Measurements from ENCODE around the gene FAM241A.
"Not testable (repeated sequence)": the region's sequence is repeated elsewhere in the genome, so short reads cannot be mapped to it uniquely, and the experiment has no call there.

FAM241A gene

DNA sequence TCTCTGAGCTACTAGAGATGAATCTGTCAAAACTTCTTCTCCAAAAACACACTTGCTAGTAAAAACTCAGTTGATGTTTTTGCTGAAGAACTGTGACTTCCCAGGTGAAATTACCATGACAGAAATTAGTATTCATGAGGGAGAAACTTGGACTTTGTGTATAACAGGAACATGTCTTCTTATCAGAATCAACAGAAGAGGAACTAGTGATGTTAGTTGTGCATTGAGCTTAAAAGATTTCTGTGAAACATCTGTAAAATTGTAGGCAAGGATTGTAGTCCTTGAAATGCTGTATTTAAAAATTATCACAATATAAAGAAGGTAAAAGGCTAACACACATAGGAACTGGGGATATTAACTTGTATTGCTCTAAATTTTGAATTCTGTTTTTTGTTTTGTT is 11.3 kb downstream of the FAM241A start:
- H3K4me1 ChIP-seq (ENCODE audit: insufficient read depth, low read length, severe bottlenecking) = no peaks in the 10 kb centered on the region
- no peak overlapping the region for H2AFZ ChIP-seq (ENCODE audit: low read length)
- no peaks in the 10 kb centered on the region for H3K9me3 ChIP-seq (ENCODE audit: low read length)
- no peak for TF ChIP-seq EZH2 (IDR thresholded peaks at IDR 0.05; ENCODE audit: borderline replicate concordance, low read length)
- TF ChIP-seq, protein P1, sequence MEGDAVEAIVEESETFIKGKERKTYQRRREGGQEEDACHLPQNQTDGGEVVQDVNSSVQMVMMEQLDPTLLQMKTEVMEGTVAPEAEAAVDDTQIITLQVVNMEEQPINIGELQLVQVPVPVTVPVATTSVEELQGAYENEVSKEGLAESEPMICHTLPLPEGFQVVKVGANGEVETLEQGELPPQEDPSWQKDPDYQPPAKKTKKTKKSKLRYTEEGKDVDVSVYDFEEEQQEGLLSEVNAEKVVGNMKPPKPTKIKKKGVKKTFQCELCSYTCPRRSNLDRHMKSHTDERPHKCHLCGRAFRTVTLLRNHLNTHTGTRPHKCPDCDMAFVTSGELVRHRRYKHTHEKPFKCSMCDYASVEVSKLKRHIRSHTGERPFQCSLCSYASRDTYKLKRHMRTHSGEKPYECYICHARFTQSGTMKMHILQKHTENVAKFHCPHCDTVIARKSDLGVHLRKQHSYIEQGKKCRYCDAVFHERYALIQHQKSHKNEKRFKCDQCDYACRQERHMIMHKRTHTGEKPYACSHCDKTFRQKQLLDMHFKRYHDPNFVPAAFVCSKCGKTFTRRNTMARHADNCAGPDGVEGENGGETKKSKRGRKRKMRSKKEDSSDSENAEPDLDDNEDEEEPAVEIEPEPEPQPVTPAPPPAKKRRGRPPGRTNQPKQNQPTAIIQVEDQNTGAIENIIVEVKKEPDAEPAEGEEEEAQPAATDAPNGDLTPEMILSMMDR (IDR thresholded peaks at IDR 0.05; ENCODE audit: low read length) = no peak
- no peak overlapping the region for H3K4me3 ChIP-seq (ENCODE audit: low read depth, low read length, poor library complexity, severe bottlenecking)
- no peaks in the 10 kb centered on the region for H4K20me1 ChIP-seq (ENCODE audit: insufficient read depth, low read length)
- no peaks in the 10 kb centered on the region for H3K79me2 ChIP-seq (ENCODE audit: insufficient read depth, low read length)
- H3K27me3 ChIP-seq (ENCODE audit: insufficient read depth, low read length) = no peaks in the 10 kb centered on the region
- H3K36me3 ChIP-seq (ENCODE audit: insufficient read depth, low read length) = no peaks in the 10 kb centered on the region
- H3K27ac ChIP-seq (ENCODE audit: low read depth, low read length, poor library complexity, severe bottlenecking) = no peak overlapping the region
- H3K4me2 ChIP-seq (ENCODE audit: low read length) = no peak overlapping the region
- H3K9ac ChIP-seq (ENCODE audit: low read length) = no peak overlapping the region
- H3F3A ChIP-seq (ENCODE audit: insufficient read depth, low read length) = no peaks in the 10 kb centered on the region
- H3K9me2 ChIP-seq (ENCODE audit: low read depth, low read length) = no peaks in the 10 kb centered on the region

DNA sequence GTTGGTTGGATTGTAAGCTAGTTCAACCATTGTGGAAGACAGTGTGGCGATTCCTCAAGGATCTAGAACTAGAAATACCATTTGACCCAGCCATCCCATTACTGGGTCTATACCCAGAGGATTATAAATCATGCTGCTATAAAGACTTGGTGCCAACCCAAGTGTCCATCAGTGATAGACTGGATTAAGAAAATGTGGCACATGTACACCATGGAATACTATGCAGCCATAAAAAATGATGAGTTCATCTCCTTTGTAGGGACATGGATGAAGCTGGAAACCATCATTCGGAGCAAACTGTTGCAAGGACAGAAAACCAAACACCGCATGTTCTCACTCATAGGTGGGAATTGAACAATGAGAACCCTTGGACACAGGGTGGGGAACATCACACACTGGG is 18.5 kb downstream of the FAM241A start:
- not testable (repeated sequence) for H3F3A ChIP-seq (ENCODE audit: insufficient read depth, low read length); H2AFZ ChIP-seq (ENCODE audit: low read length); H3K4me3 ChIP-seq (ENCODE audit: low read depth, low read length, poor library complexity, severe bottlenecking); H3K9ac ChIP-seq (ENCODE audit: low read length); H3K9me2 ChIP-seq (ENCODE audit: low read depth, low read length); H4K20me1 ChIP-seq (ENCODE audit: insufficient read depth, low read length); H3K4me1 ChIP-seq (ENCODE audit: insufficient read depth, low read length, severe bottlenecking); H3K9me3 ChIP-seq (ENCODE audit: low read length); H3K27ac ChIP-seq (ENCODE audit: low read depth, low read length, poor library complexity, severe bottlenecking); H3K36me3 ChIP-seq (ENCODE audit: insufficient read depth, low read length); H3K79me2 ChIP-seq (ENCODE audit: insufficient read depth, low read length); H3K4me2 ChIP-seq (ENCODE audit: low read length); H3K27me3 ChIP-seq (ENCODE audit: insufficient read depth, low read length)

DNA sequence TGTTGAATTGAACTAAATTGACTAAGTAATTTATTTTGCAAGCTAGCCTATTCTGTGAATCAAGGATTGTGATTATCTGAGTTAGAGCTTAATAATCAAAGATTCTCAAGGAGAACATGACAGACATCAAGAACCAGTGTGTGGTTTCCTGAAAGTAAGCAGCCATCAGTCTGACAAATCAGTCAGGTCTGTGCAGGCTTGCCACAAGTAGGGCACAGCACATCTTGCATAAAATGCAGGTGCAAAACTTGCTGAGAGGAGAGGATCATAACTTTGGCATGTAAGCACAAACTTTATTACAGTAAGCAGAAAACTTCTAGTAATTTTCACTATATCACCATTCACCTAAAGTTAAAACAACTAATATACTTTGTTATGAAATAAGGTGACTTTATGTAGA is 22.5 kb downstream of the FAM241A start:
- H3K9ac ChIP-seq (ENCODE audit: low read length) = no peak overlapping the region
- no peak for TF ChIP-seq EZH2 (IDR thresholded peaks at IDR 0.05; ENCODE audit: borderline replicate concordance, low read length)
- TF ChIP-seq, protein P1 (IDR thresholded peaks at IDR 0.05; ENCODE audit: low read length) = no peak
- H3K9me2 ChIP-seq (ENCODE audit: low read depth, low read length) = no peaks in the 10 kb centered on the region
- no peak overlapping the region for H3K4me2 ChIP-seq (ENCODE audit: low read length)
- H3K36me3 ChIP-seq (ENCODE audit: insufficient read depth, low read length) = no peaks in the 10 kb centered on the region
- H3F3A ChIP-seq (ENCODE audit: insufficient read depth, low read length) = no peaks in the 10 kb centered on the region
- no peaks in the 10 kb centered on the region for H3K27me3 ChIP-seq (ENCODE audit: insufficient read depth, low read length)
- H2AFZ ChIP-seq (ENCODE audit: low read length) = no peak overlapping the region
- H3K4me1 ChIP-seq (ENCODE audit: insufficient read depth, low read length, severe bottlenecking) = no peaks in the 10 kb centered on the region
- H3K79me2 ChIP-seq (ENCODE audit: insufficient read depth, low read length) = no peaks in the 10 kb centered on the region
- H3K9me3 ChIP-seq (ENCODE audit: low read length) = no peaks in the 10 kb centered on the region
- no peak overlapping the region for H3K27ac ChIP-seq (ENCODE audit: low read depth, low read length, poor library complexity, severe bottlenecking)
- no peak overlapping the region for H3K4me3 ChIP-seq (ENCODE audit: low read depth, low read length, poor library complexity, severe bottlenecking)
- H4K20me1 ChIP-seq (ENCODE audit: insufficient read depth, low read length) = no peaks in the 10 kb centered on the region

DNA sequence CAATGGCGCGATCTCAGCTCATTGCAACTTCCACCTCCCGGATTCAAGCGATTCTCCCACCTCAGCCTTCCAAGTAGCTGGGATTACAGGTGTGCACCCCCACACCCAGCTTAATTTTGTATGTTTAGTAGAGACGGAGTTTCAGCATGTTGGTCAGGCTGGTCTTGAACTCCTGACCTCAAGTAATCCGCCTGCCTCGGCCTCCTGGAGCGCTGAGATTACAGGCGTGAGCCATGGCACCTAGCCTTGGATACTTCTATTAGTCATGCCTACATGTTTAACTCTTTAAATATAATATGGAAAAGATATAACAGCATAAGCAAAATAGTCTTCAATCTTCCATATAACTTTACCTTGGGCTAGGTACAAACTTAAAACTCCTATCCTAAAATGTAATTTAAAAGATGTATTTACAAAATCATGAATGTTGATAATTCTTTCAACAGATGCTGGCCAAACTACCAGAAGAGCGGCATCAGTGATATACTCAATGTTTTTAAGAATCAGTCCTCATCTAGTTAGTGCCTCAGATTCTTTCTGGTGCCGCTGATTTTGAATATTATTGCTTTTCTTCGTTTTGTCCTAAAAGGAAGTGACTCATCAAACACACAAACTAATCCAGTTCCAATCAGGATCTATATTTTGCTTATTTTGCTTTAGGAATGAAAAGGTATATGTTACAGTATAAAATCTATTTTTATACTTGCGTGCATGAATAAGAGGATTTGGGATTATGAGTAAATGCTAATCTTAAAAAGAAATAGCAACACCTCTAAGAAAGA is 23.7 kb downstream of the FAM241A start:
- H3K79me2 ChIP-seq (ENCODE audit: insufficient read depth, low read length) = no peaks in the 10 kb centered on the region
- H3K9ac ChIP-seq (ENCODE audit: low read length) = no peak overlapping the region
- no peaks in the 10 kb centered on the region for H3K9me2 ChIP-seq (ENCODE audit: low read depth, low read length)
- H3K4me1 ChIP-seq (ENCODE audit: insufficient read depth, low read length, severe bottlenecking) = no peaks in the 10 kb centered on the region
- no peak overlapping the region for H3K27ac ChIP-seq (ENCODE audit: low read depth, low read length, poor library complexity, severe bottlenecking)
- no peaks in the 10 kb centered on the region for H4K20me1 ChIP-seq (ENCODE audit: insufficient read depth, low read length)
- H3K9me3 ChIP-seq (ENCODE audit: low read length) = no peaks in the 10 kb centered on the region
- no peaks in the 10 kb centered on the region for H3K36me3 ChIP-seq (ENCODE audit: insufficient read depth, low read length)
- H3K4me3 ChIP-seq (ENCODE audit: low read depth, low read length, poor library complexity, severe bottlenecking) = no peak overlapping the region
- no peaks in the 10 kb centered on the region for H3K27me3 ChIP-seq (ENCODE audit: insufficient read depth, low read length)
- no peaks in the 10 kb centered on the region for H3F3A ChIP-seq (ENCODE audit: insufficient read depth, low read length)
- no peak for TF ChIP-seq EZH2 (IDR thresholded peaks at IDR 0.05; ENCODE audit: borderline replicate concordance, low read length)
- TF ChIP-seq, protein P1 (IDR thresholded peaks at IDR 0.05; ENCODE audit: low read length) = no peak
- no peak overlapping the region for H3K4me2 ChIP-seq (ENCODE audit: low read length)
- no peak overlapping the region for H2AFZ ChIP-seq (ENCODE audit: low read length)

All from OCI-LY1 (cell line).